K562 (cell line): ENCODE data around the gene SORCS1. TPM values are rescaled to one million over a fixed set of nuclear protein-coding genes. Genes with fewer than 3 reads are reported as not detected.

Experiments
- ATAC-seq: fragments of 200-7000 bp; cut with Tn5 transposase; 3 replicates; pipeline ENCODE4 v1.9.1; 2020; ENCODE audit warnings: moderate library complexity
- BruUV-seq: library from RNA; stranded (reverse); fragments of 400-500 nt; replicated peaks from 2 replicates; lab custom pipeline; 2021; lab: Mats Ljungman, UMichigan
- CTCF ChIA-PET: fragments of 300-600 bp; formaldehyde crosslinking; extraction: SDS; loops from one replicate; lab custom pipeline; 2021; ENCODE audit warnings: low intra/inter-chr PET ratio; lab: Yijun Ruan, JAX
- POLR2A ChIA-PET: fragments of 300-600, 350-650 bp; sonication (Branson Sonifier 250); formaldehyde crosslinking; extraction: SDS; loops from one replicate; lab custom pipeline; 2021; ENCODE audit warnings: antibody characterized with exemption, inconsistent platforms; lab: Yijun Ruan, JAX
- DNase-seq, 4 experiments: peaks; one replicate each; pipeline versions ENCODE4 v3.0.0 to v3.0.0-alpha.2; 2011 to 2018; ENCODE audit warnings: low spot score in 3 of 4, mixed read lengths in 3 of 4; ENCODE audit errors: extremely low read depth in 1 of 4
- FAIRE-seq: peaks from 2 replicates; lab custom pipeline; 2011; peaks lifted over from hg19 to GRCh38; lab: Jason Lieb, UNC
- H2AFZ ChIP-seq: 2 replicates; pipeline ENCODE4 v1.6.0; 2011; ENCODE audit warnings: low read depth, low read length, control low read depth, inconsistent platforms
- H3K27ac ChIP-seq: fragments of 200-600 bp; 3 replicates; pipeline ENCODE4 v1.8.0; 2011; ENCODE audit warnings: low read depth, mild to moderate bottlenecking, control low read depth, inconsistent platforms, low read length, moderate library complexity, mixed read lengths; ENCODE audit errors: extremely low read depth
- H3K27me3 ChIP-seq, 2 experiments: fragments of 300-600 bp in 1 of 2; 2 replicates in 1 of 2; 3 replicates in 1 of 2; pipeline versions ENCODE4 v1.6.0 to v1.8.0; 2011; ENCODE audit warnings: inconsistent platforms in 2 of 2, low read length in 2 of 2, mild to moderate bottlenecking in 1 of 2, mixed read lengths in 1 of 2, moderate library complexity in 1 of 2; ENCODE audit not compliant: control insufficient read depth in 2 of 2, insufficient read depth in 2 of 2
- H3K36me3 ChIP-seq: fragments of 300-600 bp; 3 replicates; pipeline ENCODE4 v1.8.0; 2011; ENCODE audit warnings: mild to moderate bottlenecking, low read length, inconsistent platforms; ENCODE audit not compliant: control insufficient read depth, insufficient read depth
- H3K4me1 ChIP-seq, 2 experiments: fragments of 200-600 bp in 1 of 2; replicated peaks in 1 of 2; 2 replicates in 1 of 2; 3 replicates in 1 of 2; pipeline versions ENCODE4 v1.5.1 to v1.8.0; 2011; ENCODE audit warnings: inconsistent platforms in 2 of 2, low read length in 2 of 2, mild to moderate bottlenecking in 1 of 2, mixed read lengths in 1 of 2, moderate library complexity in 1 of 2; ENCODE audit not compliant: control insufficient read depth in 2 of 2, insufficient read depth in 2 of 2
- H3K4me2 ChIP-seq: 2 replicates; pipeline ENCODE4 v1.6.1; 2011; ENCODE audit warnings: low read length, control low read depth, inconsistent platforms, mixed read lengths; ENCODE audit not compliant: insufficient read depth
- H3K4me3 ChIP-seq: fragments of 200-600 bp; sonication (generic), shearing (Covaris generic); 2 replicates; pipeline ENCODE4 v1.5.1; 2016; ENCODE audit warnings: control low read depth, inconsistent platforms
- H3K79me2 ChIP-seq: fragments of 200-600 bp; 3 replicates; pipeline ENCODE4 v1.8.0; 2011; ENCODE audit warnings: low read length, inconsistent platforms; ENCODE audit not compliant: control insufficient read depth, insufficient read depth
- H3K9ac ChIP-seq, 2 experiments: 2 replicates each; pipeline versions ENCODE4 v1.6.0 to v1.6.1; 2011; ENCODE audit warnings: low read depth in 2 of 2, low read length in 2 of 2, control low read depth in 1 of 2, inconsistent platforms in 1 of 2, mild to moderate bottlenecking in 1 of 2, mixed read lengths in 1 of 2; ENCODE audit not compliant: insufficient read depth in 1 of 2
- H3K9me1 ChIP-seq: one replicate; pipeline ENCODE4 v1.6.0; 2011; ENCODE audit warnings: inconsistent platforms, mild to moderate bottlenecking, low read length, moderate library complexity; ENCODE audit not compliant: control insufficient read depth, insufficient read depth
- H3K9me3 ChIP-seq: replicated peaks from 2 replicates; pipeline ENCODE4 v1.5.1; 2011; ENCODE audit warnings: low read depth, low read length, inconsistent platforms; ENCODE audit not compliant: control insufficient read depth, insufficient read depth
- H4K20me1 ChIP-seq: replicated peaks from 2 replicates; pipeline ENCODE4 v1.6.1; 2011; ENCODE audit warnings: low read length, inconsistent platforms, mixed read lengths; ENCODE audit not compliant: control insufficient read depth, insufficient read depth
- BCL6 ChIP-seq: fragments of 250-450 bp; sonication (Bioruptor Pico); IDR thresholded peaks from 2 replicates; pipeline ENCODE4 v1.4.0; 2020
- MAX ChIP-seq: sonication (generic); formaldehyde crosslinking; IDR thresholded peaks from 2 replicates; pipeline ENCODE4 v1.9.0; 2022; ENCODE audit warnings: mild to moderate bottlenecking, missing genetic modification reagents
- MBD1 ChIP-seq: fragments of 250-450 bp; sonication (Bioruptor Pico); IDR thresholded peaks from 2 replicates; pipeline ENCODE4 v1.8.0; 2022; ENCODE audit warnings: inconsistent platforms
- MBD2 ChIP-seq: sonication (generic); IDR thresholded peaks from 2 replicates; pipeline ENCODE4 v1.6.1; 2016; ENCODE audit warnings: low read depth, borderline replicate concordance
- NUFIP1 ChIP-seq: fragments of 450-650 bp; IDR thresholded peaks from 2 replicates; pipeline ENCODE4 v1.6.1; 2018; ENCODE audit not compliant: partially characterized antibody
- RREB1 ChIP-seq: fragments of 250-450 bp; sonication (Bioruptor Pico); IDR thresholded peaks from 2 replicates; pipeline ENCODE4 v1.4.0; 2020
- SAFB ChIP-seq: fragments of 200-400 bp; formaldehyde crosslinking; IDR thresholded peaks from 2 replicates; pipeline ENCODE4 v1.6.1; 2017; ENCODE audit warnings: low read depth, low read length, borderline replicate concordance
- SMAD2 ChIP-seq: fragments of 150-350 bp; IDR thresholded peaks from 2 replicates; pipeline ENCODE4 v1.6.1; 2014; ENCODE audit warnings: low read depth, mild to moderate bottlenecking, low read length
- SMARCA4 ChIP-seq: fragments of 450-650 bp; IDR thresholded peaks from 2 replicates; pipeline ENCODE4 v1.6.1; 2016
- SREBF1 ChIP-seq: fragments of 150-350 bp; IDR thresholded peaks from 2 replicates; pipeline ENCODE4 v1.6.1; 2014; ENCODE audit warnings: antibody characterized with exemption, low read depth, low read length, borderline replicate concordance
- ZBTB5 ChIP-seq: fragments of 450-650 bp; IDR thresholded peaks from 2 replicates; pipeline ENCODE4 v1.6.1; 2017; ENCODE audit warnings: antibody characterized with exemption
- ZKSCAN1 ChIP-seq: fragments of 150-350 bp; IDR thresholded peaks from 2 replicates; pipeline ENCODE4 v1.6.1; 2016; ENCODE audit warnings: low read depth, low read length
- WGBS: fragments of 100-300 bp; shearing (Covaris generic); methylation state at CpG from one replicate; pipeline ENCODE4 v1.1.6; 2016; ENCODE audit warnings: low coverage, mixed read lengths; ENCODE audit not compliant: insufficient coverage; ENCODE audit errors: missing lambda C conversion rate; 5-methylcytosine and 5-hydroxymethylcytosine counted together
- in situ Hi-C: fragments of 300-500 bp; cut with MboI; formaldehyde crosslinking; loops from 4 replicates; pipeline ENCODE4 v1.15.0; 2018; ENCODE audit warnings: inconsistent platforms, mixed read lengths
- intact Hi-C: fragments of 100-400 bp; cut with micrococcal nuclease; formaldehyde crosslinking; loops from 2 replicates; pipeline ENCODE4 v1.14.2; 2022
- polyA plus RNA-seq, 8 experiments: library from polyadenylated mRNA; depleted of rRNA in 4 of 8; stranded (reverse) in 5 of 8; unstranded in 3 of 8; fragments of >200 nt; fragmentation: Nextera tagmentation in 2 of 8; fragmentation: Illumina TruSeq in 1 of 8; extraction: Ambion mirVana in 2 of 8; extraction: Trizol in 1 of 8; gene quantifications; 2 replicates each; pipeline versions ENCODE4 v1.2.1 to v1.2.3, GENCODE V29; 2011 to 2014; ENCODE audit warnings: inconsistent platforms in 1 of 8, missing spikeins in 1 of 8
- total RNA-seq, 7 experiments: library from RNA; depleted of rRNA in 6 of 7; stranded (reverse); fragments of >200 nt in 6 of 7; fragmentation: Illumina TruSeq in 2 of 7; extraction: Trizol in 2 of 7; gene quantifications; 2 replicates each; pipeline versions ENCODE4 v1.2.1 to v1.2.3, GENCODE V29; 2011 to 2021; ENCODE audit warnings: low replicate concordance in 1 of 7

Gene SORCS1
- total and polyA plus RNA-seq, 9 of the 15 experiments (the other 6 are each of a cell fraction or from before 2014, with no cell fraction given) = 1.5 to 3.9 (median 2.7) TPM

- no peak for TF ChIP-seq RREB1 (CRISPR knock-in tag)
These were observed 586.8 kb downstream of the SORCS1 start (continued) for GRCh38 chr10:106577756-106578155.

GRCh38 chr10:106577266-106577665 lies 587.2 kb downstream of the SORCS1 start:
- Histone ChIP-seq H3K79me2 (no peaks in the 10 kb centered on the region), H3K4me2 (no peak overlapping the region), H3K27me3 (no peaks in the 10 kb centered on the region), H3K9ac (no peak overlapping the region), H3K27ac (no peak overlapping the region), H3K9me1 (no peaks in the 10 kb centered on the region), H3K4me1 (no peaks in the 10 kb centered on the region), H3K9me3 (no peaks in the 10 kb centered on the region), H3K36me3 (no peaks in the 10 kb centered on the region), H3K4me3 (no peak overlapping the region), H4K20me1 (no peaks in the 10 kb centered on the region), H2AFZ (no peak overlapping the region)
- in situ Hi-C loops = no loop called here
- FAIRE-seq (no peak), ATAC-seq (no peak), DNase-seq (no peak)
- WGBS = 0% methylated on average over 3 of the region's 9 CpGs
- POLR2A ChIA-PET = interaction anchor here (1.0 kb wide), 1 partner anchor 12 kb away, joined by 3 read pairs; no protein-coding TSS in a partner anchor
- no TSS peak for BruUV-seq
- intact Hi-C loops = no loop called here
- CTCF ChIA-PET = no interaction called here
- no peak for TF ChIP-seq SMARCA4
- no peak for TF ChIP-seq SAFB
- no peak for TF ChIP-seq MBD2
- TF ChIP-seq SREBF1 = no peak
- no peak for TF ChIP-seq BCL6 (CRISPR knock-in tag)
- no peak for TF ChIP-seq ZKSCAN1
- TF ChIP-seq MAX (CRISPR knock-in tag) = no peak
- no peak for TF ChIP-seq SMAD2
- no peak for TF ChIP-seq ZBTB5
- no peak for TF ChIP-seq NUFIP1
- no peak for TF ChIP-seq MBD1 (CRISPR knock-in tag)
